Activated CD8-positive, alpha-beta memory T cell treated with anti-CD3 and anti-CD28 coated beads for 4 hours (primary cell): ENCODE data around the gene IPPK.

Experiments used
- DNase-seq, 2 donors: peaks; one replicate each; pipeline ENCODE4 v3.0.0-alpha.2; 2020; ENCODE audit warnings: low read depth in 2 of 2

The IPPK gene

DNA sequence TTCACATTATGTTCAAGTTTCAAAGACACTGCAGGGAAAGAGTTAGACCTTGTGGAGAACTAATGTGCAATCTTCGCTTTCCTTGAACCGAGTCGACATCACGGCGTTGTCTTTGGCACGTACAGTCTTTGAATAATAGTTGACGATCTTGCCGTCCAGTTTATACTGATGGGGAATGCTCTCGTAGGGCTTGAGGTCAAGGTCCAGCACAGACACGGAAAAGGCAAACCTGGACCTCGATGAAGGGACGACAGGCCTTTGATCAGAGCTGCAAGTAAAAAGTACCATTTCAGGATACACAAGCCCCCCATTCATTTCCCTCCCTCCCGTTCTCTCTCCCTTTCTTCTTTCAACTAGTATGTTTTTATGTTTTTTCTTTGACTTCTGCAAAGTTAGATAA, 54.1 kb downstream of the IPPK start:
- DNase-seq = no peak

DNA sequence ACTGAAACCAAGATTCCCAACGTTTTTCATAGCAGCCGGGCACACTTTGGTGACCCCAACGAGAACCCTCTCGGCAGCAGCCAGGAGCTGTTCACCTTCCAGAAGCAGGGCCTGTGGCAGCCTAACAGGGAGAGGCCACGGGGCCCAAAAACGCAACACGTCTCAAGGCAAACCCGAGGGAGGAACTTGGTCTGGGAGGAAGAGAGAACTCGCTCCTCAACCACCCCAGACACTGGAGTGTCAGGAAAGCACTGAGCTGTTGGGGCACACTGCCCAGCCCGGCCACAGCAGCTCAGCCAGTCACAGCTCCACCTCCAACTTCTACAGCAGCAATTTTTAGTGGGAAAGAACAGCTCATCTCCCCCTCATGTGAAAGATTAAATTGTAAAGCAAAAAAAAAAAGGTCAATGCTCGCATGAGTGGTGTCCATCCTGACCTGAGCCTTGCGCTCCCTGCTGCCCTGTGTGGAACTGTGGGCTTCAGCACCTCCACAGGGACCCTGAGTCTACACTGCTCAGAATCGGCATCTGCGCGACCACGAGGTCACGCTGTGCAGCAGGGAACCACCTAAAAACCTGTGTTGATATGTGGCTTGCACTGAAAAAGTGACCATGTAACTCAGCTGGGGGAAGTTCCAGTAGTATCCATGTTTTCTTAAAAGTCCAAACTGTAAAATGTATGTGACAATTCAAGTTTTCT, 55.0 kb downstream of the IPPK start:
- no peak for DNase-seq

DNA sequence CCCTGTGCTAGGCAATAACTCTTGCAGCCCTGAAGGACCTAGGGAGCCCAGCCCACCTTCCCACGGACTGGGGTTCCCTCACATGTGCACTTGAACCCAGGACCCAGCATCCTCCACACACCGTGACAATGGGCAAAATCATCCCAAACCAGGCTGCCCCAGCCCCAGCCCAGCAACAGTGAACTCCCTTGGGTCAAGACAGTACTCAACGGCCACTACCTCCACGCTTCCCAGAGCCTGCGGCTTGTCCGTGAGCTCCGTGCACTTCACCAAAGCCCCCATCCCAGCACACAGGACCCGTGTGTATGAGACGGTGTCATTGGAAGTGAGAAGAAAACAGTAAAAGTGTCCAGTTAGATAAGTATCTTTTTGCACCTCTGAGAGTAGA, 55.8 kb downstream of the IPPK start:
- no peak for DNase-seq

DNA sequence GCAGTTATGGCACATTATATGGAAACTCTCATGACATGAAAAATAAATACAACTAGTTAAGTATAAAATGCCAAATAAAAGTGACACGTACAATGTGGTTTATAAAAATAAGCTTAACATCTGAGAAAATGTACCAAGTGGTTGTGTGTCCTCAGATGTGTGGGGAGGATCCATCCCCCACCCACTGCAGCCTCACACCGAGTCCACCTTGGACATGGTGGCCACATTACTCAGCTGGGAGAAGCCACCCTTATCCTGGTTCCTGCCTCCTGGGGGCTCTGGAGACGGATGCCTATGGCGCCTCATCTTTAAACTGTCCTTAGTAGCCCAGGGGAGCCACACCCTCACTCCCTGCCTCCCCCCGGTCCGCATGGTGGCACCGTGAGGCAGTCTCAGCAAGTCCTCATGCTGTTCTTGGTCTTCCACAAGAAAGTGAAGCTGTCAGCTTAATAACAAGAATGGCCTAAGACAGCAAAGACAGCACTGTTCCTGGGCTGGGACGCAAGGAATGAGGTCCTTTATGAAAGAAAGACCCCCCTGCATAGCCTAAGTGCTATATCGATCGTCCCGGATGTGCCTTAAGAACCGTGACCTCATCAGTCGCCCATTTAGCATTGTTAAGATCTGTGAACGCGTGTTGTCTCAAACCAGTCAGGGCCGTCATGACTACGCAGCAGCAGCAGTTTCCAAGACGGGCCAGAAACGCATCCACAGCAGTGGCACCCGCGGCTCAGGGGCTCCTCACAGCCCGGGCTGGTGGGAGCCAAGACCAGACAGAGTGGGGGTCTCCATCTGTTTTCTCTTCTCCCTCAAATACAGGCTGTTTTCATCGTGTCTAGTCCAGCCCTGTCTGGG, 56.4 kb downstream of the IPPK start:
- DNase-seq = no peak

DNA sequence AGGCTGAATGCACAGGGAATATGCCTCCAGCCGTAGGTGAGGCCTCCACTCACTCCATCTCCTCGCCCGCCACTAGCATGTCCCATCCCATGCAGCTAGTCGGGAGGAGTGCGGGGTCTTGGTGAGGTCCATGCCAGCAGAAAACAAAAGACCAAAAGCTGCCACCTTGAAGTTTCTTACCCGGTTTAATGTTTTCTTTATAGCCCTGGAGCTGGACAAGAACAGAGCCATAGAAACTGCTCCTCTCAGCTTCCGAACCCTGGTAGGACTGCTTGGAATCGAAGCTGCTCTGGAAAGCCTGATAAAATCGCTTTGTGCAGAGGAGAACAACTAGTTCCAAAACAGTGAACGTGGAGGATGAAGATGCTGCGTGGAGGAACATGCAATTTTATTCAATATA, 57.1 kb downstream of the IPPK start:
- DNase-seq = no peak

DNA sequence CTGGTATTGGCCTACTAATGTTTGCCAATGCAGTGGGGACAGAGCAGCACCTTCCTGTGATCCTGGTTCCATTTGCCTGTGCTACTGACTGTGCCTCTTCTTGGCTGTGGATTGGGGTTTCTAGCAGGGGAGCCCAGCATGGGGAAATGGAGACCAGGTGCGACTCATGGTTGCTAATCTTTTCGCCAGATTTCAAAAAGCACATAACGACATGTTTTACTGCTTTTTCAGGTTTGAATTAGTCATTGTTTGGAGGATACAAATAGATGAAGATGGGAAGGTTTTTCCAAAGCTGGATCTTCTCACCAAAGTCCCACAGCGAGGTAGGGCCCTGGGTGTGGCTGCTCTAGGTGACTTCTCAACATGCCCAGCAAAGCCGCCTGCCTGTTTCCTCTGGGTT, 57.6 kb downstream of the IPPK start:
- no peak for DNase-seq

DNA sequence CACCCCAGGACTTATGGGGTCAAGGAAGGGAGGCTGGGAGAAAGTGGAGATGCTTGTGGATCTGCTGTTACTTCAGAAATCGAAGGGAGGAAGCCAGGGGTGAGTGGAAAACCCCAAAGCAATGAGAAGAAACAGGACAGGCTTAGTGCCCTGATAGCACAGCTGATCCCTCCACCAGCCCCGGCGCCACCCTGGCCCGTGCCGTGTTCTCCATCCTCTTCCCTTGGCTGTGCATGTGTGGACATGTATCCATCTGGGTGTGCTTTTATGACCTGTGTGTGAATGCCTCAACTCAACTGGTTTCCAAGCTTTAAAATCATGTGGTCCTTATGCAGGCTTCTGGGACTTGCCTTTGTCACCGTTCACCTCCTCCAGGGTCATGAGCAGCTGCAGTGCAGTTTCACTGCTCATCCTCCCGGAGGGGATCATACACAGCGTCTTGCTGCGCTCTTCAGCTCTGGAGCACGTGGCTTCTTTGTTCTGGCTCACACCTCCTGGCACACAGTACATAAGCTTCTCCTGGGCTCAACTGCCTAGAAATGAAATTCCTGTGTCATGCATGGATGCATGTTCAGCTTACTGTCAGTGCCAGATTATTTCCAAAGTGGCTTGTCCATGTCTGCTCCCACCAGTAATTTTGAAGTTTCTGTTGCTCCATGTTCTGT, 58.2 kb downstream of the IPPK start:
- DNase-seq = no peak

DNA sequence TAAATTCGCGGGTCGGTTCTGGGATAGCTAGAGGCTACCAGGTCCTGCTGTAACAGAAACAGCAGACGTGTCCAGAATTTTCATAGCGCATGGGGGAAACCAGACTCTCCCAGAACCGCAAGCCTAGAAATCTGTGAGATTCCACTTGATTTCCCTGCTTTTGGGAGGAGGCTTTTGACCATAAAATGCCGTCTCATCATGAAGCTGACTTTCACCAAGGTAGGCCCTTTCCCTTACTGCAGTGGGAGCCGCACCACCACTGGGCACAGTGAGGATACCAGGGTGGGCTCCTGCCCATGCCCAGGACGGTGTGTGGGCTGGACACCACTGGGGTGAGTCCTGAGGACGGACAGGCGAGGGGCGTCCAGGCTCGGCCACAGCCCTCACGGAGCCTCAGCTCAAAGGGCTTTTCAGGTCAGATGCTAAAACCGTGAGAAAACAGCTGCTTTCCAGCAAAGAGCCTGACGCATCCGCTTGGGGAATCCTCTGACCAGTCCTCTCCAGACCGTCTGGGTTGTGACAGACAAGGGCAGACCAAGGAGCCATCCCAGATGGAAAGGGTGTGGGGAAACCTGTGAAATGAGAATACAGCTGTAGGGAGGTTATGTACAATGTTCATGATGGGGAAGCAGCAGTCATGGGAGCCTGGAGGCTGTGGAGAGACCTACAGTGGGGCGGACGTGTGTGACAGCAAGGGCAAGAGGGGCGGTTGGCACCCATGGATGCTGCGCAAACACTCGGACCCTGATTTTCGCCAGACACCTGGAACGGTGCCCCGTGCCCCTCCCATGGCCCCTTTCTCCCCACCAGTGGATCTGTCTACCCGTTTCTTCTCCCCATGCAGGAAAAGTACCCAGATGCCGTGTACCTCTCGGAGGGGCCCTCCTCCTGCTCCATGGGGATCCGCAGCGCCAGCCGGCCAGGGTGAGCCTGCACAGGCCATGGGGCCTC, 59.2 kb downstream of the IPPK start:
- no peak for DNase-seq

DNA sequence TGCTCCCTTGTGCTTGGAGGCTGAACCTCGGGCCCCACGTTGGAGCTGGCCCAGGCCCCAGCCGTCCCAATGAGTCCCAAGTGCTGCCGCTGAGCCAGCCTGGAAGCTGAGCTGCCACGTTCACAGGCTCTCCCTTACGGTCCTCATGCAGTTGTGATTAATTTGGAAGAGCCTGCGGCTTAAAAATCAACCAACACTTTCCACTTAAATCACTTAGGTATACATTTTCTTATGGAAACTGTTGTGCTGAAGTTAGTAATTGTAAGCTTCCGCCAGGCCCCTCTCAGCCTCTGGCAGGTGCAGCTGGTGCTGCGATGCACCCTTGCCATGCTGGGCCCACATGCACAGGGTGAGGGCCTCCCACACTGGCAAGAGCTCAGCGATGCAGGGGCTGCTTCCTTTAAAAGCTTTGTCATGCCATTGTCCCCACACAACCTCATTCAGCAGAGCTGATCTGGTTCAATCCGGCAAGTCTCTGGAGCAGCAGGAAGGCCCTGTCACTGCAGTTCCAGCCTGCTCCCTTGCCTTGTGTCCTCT, 61.0 kb downstream of the IPPK start:
- no peak for DNase-seq

DNA sequence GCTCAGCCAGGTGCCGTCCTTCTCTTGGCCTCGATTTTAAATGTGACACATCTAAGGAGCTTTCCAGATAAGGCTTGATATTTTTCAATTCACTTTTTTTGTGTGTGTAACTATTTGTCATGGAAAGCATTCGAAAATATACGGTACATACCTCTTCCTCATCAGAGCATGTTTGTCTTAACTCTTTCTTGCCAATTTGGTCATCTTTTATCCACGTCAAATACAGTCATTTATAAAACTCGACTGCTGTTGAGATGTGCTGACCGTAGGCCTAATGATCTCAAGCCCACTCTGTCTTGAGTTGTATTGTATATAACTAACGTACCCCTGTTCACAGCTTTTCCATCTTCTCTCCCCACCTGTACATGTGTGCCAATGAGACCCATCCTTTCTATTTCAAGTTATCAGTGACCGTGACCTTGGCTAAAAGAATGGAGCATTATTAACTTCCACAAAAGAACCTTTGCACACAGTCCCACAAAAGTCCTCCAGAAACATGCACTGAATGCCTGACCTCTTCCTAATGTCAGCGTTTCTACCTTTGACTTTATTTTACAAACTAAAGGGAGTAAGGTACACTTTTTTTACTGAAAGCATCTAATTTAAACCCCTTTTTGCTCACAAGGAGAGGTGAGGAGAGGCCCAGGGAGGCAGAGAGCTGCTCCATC, 61.6 kb downstream of the IPPK start:
- no peak for DNase-seq

DNA sequence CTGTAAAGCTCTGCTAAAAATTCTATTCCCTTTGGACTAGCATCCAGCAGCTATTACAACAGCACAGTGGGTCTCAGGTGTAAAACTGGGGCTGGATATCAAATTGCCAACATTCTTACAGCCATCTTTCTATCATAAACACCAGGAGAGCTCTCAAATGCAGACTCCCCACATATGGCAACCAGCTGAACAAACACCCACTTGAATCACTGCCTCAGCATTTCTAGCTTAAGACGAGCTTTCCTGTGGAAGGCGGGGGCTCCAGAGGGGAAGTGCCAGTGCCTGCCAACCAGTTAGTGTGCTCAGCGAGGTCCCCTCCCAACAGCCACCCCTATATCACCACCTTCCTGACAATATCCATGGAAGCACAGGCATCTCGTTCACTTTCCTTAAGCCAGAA, 62.2 kb downstream of the IPPK start:
- no peak for DNase-seq

DNA sequence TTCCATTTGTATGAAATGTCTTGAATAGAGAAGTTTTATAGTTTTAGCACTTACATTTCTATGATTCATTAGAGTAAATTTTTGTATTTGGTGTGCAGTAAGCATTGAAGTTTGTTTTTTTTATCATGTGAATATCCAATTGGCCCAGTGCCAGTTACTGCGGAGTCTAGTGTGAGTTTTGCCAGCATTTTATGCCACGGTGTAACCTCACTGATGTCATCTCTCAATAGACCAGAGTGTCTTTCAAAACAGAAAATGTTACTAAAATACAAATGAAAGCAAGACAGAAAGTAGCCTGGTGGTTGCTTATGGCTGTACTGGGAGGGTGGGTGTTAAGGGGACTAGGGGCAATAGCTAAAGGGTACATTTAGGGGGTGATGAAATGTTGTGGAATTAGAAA, 62.8 kb downstream of the IPPK start:
- DNase-seq = no peak

DNA sequence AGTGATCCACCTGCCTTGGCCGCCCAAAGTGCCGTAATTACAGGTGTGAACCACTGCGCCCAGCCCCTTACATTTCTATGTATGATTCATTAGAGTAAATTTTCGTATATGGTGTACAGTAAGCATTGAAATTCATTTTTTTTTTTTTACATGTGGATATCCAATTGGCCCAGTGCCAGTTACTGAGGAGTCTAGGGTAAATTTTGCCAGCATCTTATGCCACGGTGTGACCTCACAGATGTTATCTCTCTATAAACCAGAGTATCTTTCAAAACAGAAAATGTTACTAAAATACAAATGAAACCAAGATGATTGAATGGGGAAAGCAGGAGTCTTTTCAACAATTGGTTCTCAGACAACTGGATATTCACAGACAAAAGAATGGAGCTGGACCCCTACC, 64.7 kb downstream of the IPPK start:
- DNase-seq = no peak

DNA sequence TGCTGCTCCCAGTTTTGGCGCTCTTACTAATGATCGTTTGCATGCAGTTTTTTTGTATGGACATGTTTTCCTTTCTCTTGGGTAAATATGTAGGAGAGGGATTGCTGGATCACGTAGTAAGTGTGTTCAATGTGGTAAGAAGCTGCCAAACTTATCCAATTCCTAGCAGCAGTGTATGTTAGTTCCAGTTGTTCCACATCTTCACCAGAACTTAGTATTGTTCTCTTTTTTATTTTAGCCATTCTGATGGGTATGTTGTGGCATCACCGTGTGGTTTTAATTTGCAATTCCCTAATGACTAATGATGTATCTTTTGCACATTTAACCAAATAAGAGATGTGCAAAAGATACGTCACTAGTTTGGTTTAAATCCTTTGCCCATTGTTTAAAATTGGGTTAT, 65.9 kb downstream of the IPPK start:
- no peak for DNase-seq

DNA sequence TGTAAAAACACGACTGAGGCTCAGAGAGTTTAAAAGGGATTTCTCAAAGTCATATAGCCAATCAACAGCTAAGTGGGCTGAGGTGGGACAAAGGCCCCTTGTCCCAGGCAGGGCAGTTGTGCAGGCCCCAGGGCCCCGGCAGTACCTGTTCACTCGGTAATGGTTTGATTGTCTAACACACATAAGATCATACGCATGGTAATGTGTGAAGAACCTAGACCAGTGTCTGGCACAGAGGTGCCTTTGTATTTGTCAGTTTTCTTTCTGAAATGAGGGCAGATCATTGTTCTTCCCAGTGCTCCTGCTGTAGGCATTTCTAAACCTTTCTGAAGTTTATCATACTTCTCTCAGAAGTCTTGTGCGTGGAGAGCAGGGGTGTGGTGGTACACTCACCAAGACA, 66.8 kb downstream of the IPPK start:
- no peak for DNase-seq

DNA sequence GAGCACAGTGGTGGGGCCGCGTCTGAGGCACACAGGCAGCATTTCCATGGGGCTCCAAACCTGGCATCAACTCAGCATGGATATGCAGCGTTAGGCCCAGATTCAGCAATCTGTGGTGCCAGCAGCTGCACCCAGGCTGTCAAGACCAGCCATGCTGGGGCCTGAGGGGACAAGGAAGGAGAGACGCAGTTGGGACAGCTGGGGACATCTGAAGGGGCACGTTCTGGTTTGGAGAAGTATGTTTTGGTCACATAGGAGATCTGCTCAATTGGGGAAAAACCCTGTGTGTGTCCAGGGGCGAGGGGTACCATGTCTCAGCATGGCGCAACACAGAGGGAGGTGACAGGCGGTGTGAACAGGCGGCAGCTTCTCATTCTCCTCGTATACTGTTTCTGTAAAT, 67.5 kb downstream of the IPPK start:
- DNase-seq = no peak

DNA sequence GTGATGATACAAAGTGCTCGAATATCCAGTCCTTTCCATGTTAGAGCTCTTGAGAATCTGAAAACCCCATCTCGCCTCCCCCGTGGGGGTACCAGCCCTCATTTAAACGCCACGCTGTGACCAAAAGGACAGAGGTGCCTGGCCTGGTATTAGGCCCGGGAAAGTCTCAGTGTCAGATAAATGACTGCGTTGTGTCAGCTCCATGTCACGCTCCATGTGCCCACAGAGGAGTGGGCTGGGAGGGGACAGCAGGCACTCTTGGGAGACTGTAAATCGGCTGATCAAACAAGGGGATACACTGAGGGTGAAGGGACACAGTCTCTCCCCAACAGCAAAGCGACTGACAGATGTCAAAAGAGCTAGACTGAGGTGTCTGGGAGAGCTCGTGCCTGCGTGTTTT, 68.5 kb downstream of the IPPK start:
- no peak for DNase-seq

DNA sequence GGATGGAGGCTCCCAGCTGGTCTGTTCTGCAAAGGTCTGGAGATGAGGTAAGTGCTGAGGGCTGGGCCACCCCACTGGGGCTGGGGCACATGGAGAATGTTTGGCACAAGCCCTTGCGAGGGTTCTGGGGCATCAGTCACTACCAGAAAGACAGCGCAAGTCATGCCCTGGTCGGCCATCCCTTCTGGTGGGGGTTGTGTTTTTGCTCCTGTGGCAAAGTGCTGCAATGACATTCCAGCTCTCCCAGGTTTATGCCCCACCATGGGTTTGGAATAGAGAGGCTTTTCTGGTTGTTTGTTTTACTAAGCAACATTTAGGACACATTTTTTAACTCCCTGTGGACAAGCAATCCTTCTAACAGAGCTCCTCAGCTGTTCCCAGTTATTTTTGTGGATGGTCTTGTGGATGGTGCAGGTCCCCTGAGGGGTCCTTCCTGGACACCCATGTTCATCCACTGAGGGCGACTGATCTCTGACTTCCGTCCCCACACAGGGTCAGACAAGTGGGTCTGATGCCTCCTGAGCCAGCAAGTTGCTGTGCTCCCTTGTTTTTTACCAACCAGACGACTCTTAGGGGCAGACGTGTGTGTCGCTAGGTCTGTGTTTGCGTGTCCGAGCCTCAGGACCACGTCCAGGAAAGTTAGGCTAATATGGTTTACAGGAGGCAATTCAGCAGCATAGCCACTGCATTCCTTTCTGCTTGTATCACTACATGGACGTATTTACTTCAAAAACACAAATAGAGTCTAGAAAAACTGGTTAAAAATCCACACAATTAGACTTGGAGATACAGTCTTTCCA, 69.3 kb downstream of the IPPK start:
- DNase-seq = no peak

DNA sequence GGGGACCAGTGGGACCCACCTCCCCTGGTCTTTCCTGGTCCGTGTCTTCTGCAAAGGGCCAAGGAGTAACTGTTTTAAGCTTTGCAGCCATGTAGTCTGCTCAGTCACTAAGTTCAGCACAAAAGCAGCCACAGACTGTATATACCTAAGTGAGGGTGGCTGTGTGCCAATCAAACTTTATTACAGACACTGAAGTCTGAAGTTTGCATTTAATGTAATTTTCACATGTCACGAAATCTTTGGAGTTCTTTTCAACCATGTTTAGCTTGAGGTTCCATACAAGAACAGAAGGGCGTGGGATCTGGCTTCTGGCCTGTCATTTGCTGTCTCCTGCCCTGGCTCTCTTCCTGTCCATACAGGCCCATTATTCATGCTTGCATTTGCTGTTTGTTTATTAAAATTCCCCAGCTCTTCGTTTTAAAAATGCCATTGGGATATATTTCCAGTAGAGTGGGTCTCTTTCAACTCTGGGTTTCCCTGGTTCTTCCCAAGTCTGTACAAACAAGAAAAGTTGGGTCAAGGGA, 69.9 kb downstream of the IPPK start:
- DNase-seq = no peak

DNA sequence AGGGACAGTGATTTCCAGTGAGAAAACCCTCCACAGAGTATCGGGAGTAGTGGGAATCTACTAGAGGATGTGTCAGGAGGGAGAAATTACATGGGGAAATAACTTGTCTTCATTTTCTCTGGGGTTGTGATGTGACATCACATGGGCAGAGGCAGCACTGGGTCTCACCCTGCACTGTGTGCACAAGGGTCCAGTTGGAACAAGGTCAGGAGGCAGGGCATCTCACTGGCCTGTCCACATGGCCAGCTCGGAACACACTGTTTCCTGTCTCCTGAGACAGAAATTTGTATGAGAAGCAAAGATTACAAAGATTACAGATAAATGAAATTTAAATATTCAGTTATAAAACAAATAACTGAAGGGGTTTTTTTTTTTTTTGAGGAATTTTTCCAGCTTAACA, 71.5 kb downstream of the IPPK start:
- no peak for DNase-seq
